ENCODE measurements around the gene PHACTR1. TPM values are rescaled to one million over a fixed set of nuclear protein-coding genes. Genes with fewer than 3 reads are reported as not detected.

PHACTR1 gene
- total RNA-seq, 1 experiment from 2014 or later = 15.5 TPM

DNA sequence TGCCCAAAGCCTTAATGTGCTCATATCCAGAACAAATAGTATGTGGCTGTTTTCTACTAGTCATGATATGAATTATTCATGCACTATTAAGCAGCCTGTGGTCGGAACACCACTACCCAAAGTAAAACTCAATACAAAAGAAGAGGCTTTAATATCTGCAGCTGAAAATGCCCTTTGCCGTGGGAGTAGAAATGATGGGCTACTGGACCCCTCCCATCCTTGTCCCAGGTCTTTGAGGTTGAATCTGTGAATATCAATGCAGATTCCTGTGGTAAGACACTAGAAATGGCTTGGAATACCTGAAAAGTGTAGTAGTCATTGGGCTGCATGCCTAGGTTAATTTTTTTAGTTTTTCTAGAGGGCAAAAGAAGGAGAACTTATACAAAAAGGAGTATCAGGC lies 308.0 kb downstream of the PHACTR1 start (continued):
- TF ChIP-seq, protein P1, sequence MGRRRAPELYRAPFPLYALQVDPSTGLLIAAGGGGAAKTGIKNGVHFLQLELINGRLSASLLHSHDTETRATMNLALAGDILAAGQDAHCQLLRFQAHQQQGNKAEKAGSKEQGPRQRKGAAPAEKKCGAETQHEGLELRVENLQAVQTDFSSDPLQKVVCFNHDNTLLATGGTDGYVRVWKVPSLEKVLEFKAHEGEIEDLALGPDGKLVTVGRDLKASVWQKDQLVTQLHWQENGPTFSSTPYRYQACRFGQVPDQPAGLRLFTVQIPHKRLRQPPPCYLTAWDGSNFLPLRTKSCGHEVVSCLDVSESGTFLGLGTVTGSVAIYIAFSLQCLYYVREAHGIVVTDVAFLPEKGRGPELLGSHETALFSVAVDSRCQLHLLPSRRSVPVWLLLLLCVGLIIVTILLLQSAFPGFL (CRISPR knock-in tag; IDR thresholded peaks at IDR 0.05; ENCODE audit: borderline replicate concordance) = no peak
- TF ChIP-seq NR2C2 (CRISPR knock-in tag; IDR thresholded peaks at IDR 0.05) (no peak), OVOL2 (CRISPR knock-in tag; IDR thresholded peaks at IDR 0.05; ENCODE audit: borderline replicate concordance) (no peak), ZNF671 (CRISPR knock-in tag; IDR thresholded peaks at IDR 0.05) (no peak), IRF2 (CRISPR knock-in tag; IDR thresholded peaks at IDR 0.05; ENCODE audit: borderline replicate concordance, low read depth) (no peak), GRHL2 (CRISPR knock-in tag; IDR thresholded peaks at IDR 0.05; ENCODE audit: insufficient replicate concordance, severe bottlenecking) (no peak), JAZF1 (CRISPR knock-in tag; IDR thresholded peaks at IDR 0.05) (no peak)
- TF ChIP-seq, protein P2, sequence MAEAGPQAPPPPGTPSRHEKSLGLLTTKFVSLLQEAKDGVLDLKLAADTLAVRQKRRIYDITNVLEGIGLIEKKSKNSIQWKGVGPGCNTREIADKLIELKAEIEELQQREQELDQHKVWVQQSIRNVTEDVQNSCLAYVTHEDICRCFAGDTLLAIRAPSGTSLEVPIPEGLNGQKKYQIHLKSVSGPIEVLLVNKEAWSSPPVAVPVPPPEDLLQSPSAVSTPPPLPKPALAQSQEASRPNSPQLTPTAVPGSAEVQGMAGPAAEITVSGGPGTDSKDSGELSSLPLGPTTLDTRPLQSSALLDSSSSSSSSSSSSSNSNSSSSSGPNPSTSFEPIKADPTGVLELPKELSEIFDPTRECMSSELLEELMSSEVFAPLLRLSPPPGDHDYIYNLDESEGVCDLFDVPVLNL (CRISPR knock-in tag; IDR thresholded peaks at IDR 0.05; ENCODE audit: borderline replicate concordance, low read depth) = no peak

DNA sequence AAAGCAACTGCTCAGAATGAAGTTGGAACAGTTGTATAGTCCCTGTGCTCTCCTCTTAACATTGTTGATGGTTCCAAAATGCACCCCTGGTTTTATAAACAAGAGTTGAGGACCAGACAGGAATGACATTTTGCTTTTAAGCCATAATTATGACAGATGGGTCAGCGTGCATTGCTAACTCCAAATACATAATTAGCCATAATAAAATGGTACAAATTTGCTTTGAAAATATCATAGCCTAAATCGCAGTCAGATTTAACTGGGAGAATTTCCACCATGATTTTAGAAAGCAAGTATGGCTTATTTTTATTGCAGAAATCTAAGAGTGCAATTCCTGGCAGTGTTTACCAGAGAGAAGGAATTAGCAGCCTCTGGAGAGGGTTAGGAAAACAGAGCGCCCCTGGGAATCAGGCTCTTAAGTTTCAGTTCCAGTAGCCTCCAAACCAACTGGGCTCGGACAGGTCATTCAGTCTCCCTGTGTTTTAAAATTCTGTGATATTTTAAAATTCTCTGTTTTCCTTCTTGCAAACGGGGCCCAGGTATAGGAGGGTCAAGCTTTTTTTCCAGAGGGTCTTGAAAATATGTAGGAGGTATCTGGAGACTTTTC lies 309.4 kb downstream of the PHACTR1 start:
- Mint-ChIP-seq H3K4me1 (no peaks in the 10 kb centered on the region; the same call in 1 of the 2 replicates), H3K27me3 (ENCODE audit: low read depth) (no peaks in the 10 kb centered on the region), H3K4me3 (no peak overlapping the region), H3K9me3 (no peaks in the 10 kb centered on the region), H3K27ac (no peak overlapping the region), H3K36me3 (no peaks in the 10 kb centered on the region)
- ChIA-PET CTCF (interaction anchor here (1.0 kb wide), 1 partner anchor 115 kb away, joined by 6 read pairs; no protein-coding TSS in a partner anchor), POLR2A (no interaction called here)
- TF ChIP-seq, protein P3, sequence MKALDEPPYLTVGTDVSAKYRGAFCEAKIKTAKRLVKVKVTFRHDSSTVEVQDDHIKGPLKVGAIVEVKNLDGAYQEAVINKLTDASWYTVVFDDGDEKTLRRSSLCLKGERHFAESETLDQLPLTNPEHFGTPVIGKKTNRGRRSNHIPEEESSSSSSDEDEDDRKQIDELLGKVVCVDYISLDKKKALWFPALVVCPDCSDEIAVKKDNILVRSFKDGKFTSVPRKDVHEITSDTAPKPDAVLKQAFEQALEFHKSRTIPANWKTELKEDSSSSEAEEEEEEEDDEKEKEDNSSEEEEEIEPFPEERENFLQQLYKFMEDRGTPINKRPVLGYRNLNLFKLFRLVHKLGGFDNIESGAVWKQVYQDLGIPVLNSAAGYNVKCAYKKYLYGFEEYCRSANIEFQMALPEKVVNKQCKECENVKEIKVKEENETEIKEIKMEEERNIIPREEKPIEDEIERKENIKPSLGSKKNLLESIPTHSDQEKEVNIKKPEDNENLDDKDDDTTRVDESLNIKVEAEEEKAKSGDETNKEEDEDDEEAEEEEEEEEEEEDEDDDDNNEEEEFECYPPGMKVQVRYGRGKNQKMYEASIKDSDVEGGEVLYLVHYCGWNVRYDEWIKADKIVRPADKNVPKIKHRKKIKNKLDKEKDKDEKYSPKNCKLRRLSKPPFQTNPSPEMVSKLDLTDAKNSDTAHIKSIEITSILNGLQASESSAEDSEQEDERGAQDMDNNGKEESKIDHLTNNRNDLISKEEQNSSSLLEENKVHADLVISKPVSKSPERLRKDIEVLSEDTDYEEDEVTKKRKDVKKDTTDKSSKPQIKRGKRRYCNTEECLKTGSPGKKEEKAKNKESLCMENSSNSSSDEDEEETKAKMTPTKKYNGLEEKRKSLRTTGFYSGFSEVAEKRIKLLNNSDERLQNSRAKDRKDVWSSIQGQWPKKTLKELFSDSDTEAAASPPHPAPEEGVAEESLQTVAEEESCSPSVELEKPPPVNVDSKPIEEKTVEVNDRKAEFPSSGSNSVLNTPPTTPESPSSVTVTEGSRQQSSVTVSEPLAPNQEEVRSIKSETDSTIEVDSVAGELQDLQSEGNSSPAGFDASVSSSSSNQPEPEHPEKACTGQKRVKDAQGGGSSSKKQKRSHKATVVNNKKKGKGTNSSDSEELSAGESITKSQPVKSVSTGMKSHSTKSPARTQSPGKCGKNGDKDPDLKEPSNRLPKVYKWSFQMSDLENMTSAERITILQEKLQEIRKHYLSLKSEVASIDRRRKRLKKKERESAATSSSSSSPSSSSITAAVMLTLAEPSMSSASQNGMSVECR (CRISPR knock-in tag; IDR thresholded peaks at IDR 0.05; ENCODE audit: borderline replicate concordance) = no peak
- TF ChIP-seq ESRRA (CRISPR knock-in tag; IDR thresholded peaks at IDR 0.05; ENCODE audit: borderline replicate concordance) (no peak), ZNF219 (CRISPR knock-in tag; IDR thresholded peaks at IDR 0.05; ENCODE audit: borderline replicate concordance) (no peak), TP53 (CRISPR knock-in tag; IDR thresholded peaks at IDR 0.05) (no peak), OVOL2 (CRISPR knock-in tag; IDR thresholded peaks at IDR 0.05; ENCODE audit: borderline replicate concordance) (no peak)
- TF ChIP-seq, protein P4, sequence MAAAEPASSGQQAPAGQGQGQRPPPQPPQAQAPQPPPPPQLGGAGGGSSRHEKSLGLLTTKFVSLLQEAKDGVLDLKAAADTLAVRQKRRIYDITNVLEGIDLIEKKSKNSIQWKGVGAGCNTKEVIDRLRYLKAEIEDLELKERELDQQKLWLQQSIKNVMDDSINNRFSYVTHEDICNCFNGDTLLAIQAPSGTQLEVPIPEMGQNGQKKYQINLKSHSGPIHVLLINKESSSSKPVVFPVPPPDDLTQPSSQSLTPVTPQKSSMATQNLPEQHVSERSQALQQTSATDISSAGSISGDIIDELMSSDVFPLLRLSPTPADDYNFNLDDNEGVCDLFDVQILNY (CRISPR knock-in tag; IDR thresholded peaks at IDR 0.05) = no peak
- TF ChIP-seq, protein P5, sequence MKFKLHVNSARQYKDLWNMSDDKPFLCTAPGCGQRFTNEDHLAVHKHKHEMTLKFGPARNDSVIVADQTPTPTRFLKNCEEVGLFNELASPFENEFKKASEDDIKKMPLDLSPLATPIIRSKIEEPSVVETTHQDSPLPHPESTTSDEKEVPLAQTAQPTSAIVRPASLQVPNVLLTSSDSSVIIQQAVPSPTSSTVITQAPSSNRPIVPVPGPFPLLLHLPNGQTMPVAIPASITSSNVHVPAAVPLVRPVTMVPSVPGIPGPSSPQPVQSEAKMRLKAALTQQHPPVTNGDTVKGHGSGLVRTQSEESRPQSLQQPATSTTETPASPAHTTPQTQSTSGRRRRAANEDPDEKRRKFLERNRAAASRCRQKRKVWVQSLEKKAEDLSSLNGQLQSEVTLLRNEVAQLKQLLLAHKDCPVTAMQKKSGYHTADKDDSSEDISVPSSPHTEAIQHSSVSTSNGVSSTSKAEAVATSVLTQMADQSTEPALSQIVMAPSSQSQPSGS (CRISPR knock-in tag; IDR thresholded peaks at IDR 0.05; ENCODE audit: borderline replicate concordance, low read depth) = no peak
- ATAC-seq (no peak), DNase-seq (ENCODE audit: low spot score) (no peak)

All from WTC11 (cell line).